Ascending aorta (tissue), 2 donors: ENCODE measurements around the gene PLXNA3. TPM values are rescaled to one million over a fixed set of nuclear protein-coding genes. Genes with fewer than 3 reads are reported as not detected.

Experiments
- DNase-seq, 2 donors: peaks; one replicate each; pipeline ENCODE4 v3.0.0-alpha.2; 2019; ENCODE audit warnings: low spot score in 2 of 2
- H3K27ac ChIP-seq, 2 donors: fragments of 200-600 bp; sonication (generic); one replicate each; pipeline ENCODE4 v1.5.1; 2016 to 2017; ENCODE audit warnings: mild to moderate bottlenecking in 1 of 2
- H3K27me3 ChIP-seq: fragments of 200-600 bp; sonication (generic); one replicate; pipeline ENCODE4 v1.5.1; 2017
- H3K36me3 ChIP-seq, 2 donors: fragments of 200-600 bp; sonication (generic); one replicate each; pipeline ENCODE4 v1.5.1; 2016
- H3K4me1 ChIP-seq, 2 donors: fragments of 200-600 bp; sonication (generic); one replicate each; pipeline ENCODE4 v1.5.1; 2016 to 2017; ENCODE audit warnings: mild to moderate bottlenecking in 1 of 2
- H3K4me3 ChIP-seq, 2 donors: fragments of 200-600 bp; sonication (generic); one replicate each; pipeline ENCODE4 v1.5.1; 2016 to 2017; ENCODE audit warnings: mild to moderate bottlenecking in 1 of 2
- H3K9me3 ChIP-seq, 2 donors: fragments of 200-600 bp; sonication (generic); one replicate each; pipeline ENCODE4 v1.5.1; 2016
- CTCF ChIP-seq, 3 experiments: fragments of 200-600 bp in 2 of 3; fragments of 450-650 bp in 1 of 3; sonication (generic) in 2 of 3; IDR thresholded peaks; one replicate each; pipeline ENCODE4 v1.5.1; 2016 to 2019; ENCODE audit warnings: antibody characterized with exemption in 3 of 3, mild to moderate bottlenecking in 1 of 3, moderate library complexity in 1 of 3
- intact Hi-C: fragments of 100-400 bp; cut with DNase I; formaldehyde crosslinking; loops from one replicate; pipeline ENCODE4 v1.15.1; 2023
- total RNA-seq: library from RNA; depleted of rRNA; stranded (reverse); fragments of >200 nt; gene quantifications from one replicate; pipeline ENCODE4 v1.1.0, GENCODE V29; 2016

PLXNA3 gene
- total RNA-seq, 1 donor from 2014 or later, result 10.0 TPM

DNA sequence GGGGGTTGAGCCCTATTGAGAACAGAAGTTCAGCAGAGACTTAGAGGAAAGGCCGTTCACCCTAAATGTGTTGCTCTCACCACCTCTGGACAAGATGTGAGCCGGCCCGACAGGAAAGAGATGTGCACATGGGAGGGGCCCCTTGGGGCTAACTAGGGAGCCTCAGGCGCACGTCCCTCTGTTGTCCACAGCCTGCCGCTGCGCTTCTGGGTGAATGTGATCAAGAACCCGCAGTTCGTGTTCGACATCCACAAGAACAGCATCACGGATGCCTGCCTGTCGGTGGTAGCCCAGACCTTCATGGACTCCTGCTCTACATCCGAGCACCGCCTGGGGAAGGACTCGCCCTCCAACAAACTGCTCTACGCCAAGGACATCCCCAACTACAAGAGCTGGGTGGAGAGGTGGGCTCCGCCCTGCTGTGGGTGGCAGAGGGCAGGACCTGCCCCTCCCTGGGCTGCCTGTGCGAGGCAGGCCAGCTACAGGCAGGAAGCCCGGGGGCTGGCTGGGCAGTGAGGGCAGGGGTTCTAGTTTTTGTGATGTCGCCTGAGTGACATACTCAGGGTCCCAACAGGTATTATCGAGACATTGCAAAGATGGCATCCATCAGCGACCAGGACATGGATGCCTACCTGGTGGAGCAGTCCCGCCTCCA, 13.0 kb downstream of the PLXNA3 start:
- peaks cover 45 to 48% of the 10 kb centered on the region in 2 donors for H3K36me3 ChIP-seq
- intact Hi-C loops, result no loop called here

GRCh38 chrX:154471839-154472684, 14.0 kb downstream of the PLXNA3 start:
- H3K9me3 ChIP-seq, result no peaks in the 10 kb centered on the region
- peaks cover 35 to 39% of the 10 kb centered on the region in 2 donors for H3K36me3 ChIP-seq
- intact Hi-C loops, result no loop called here
- no peak overlapping the region for H3K27ac ChIP-seq
- no peak overlapping the region for H3K4me3 ChIP-seq
- no peaks in the 10 kb centered on the region for H3K27me3 ChIP-seq
- no peak for TF ChIP-seq CTCF (IDR thresholded peaks at IDR 0.05)
- H3K4me1 ChIP-seq, result no peaks in the 10 kb centered on the region
- no peak for DNase-seq

More for the DNA sequence above, 13.0 kb downstream of the PLXNA3 start:
- Histone ChIP-seq H3K9me3 (no peaks in the 10 kb centered on the region), H3K4me1 (no peaks in the 10 kb centered on the region), H3K27me3 (no peaks in the 10 kb centered on the region), H3K4me3 (no peak overlapping the region), H3K27ac (no peak overlapping the region)
- TF ChIP-seq CTCF (IDR thresholded peaks at IDR 0.05), result no peak
- no peak for DNase-seq

GRCh38 chrX:154472685-154473632, 14.9 kb downstream of the PLXNA3 start:
- Histone ChIP-seq H3K36me3 (peaks cover 28 to 30% of the 10 kb centered on the region in 2 donors), H3K4me1 (no peaks in the 10 kb centered on the region), H3K27ac (no peak overlapping the region), H3K4me3 (no peak overlapping the region), H3K9me3 (no peaks in the 10 kb centered on the region), H3K27me3 (no peaks in the 10 kb centered on the region)
- no peak for DNase-seq
- intact Hi-C loops, result no loop called here
- TF ChIP-seq CTCF (IDR thresholded peaks at IDR 0.05), result no peak

DNA sequence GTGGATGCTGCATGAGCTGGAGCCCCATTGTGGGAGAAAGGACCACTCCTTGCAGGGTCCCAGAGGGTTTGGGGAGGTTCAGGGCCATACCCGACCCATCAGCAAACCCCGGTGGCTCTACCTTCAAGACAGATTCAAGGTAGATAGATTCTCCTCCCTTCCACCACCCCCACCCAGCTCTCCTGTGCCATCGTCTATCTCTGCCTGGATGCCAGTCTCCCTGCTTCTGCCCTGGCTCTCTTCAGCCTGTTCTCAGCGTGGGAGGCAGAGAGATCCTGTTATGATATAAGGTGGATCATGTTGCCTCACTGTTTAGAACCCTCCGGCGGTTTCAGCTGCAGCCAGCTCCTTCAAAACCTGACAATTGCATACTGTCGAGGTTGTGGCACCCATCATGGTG, 15.6 kb downstream of the PLXNA3 start:
- no peak for TF ChIP-seq CTCF (IDR thresholded peaks at IDR 0.05)
- intact Hi-C loops, result no loop called here

GRCh38 chrX:154476821-154477220, 18.7 kb downstream of the PLXNA3 start:
- no peak for DNase-seq
- Histone ChIP-seq H3K27ac (no peak overlapping the region), H3K4me3 (no peak overlapping the region), H3K36me3 (peaks cover 0 to 6% of the 10 kb centered on the region in 2 donors), H3K27me3 (no peaks in the 10 kb centered on the region), H3K9me3 (no peaks in the 10 kb centered on the region), H3K4me1 (no peaks in the 10 kb centered on the region)
- intact Hi-C loops, result loop anchor here (5.0 kb wide), 2 partner anchors 35 to 65 kb away; partner anchors contain the start of genes FAM50A and TAFAZZIN
- no peak for TF ChIP-seq CTCF (IDR thresholded peaks at IDR 0.05)

More for the DNA sequence above, 15.6 kb downstream of the PLXNA3 start:
- Histone ChIP-seq H3K9me3 (no peaks in the 10 kb centered on the region), H3K27ac (no peak overlapping the region), H3K4me1 (no peaks in the 10 kb centered on the region), H3K4me3 (no peak overlapping the region), H3K36me3 (peaks cover 21 to 24% of the 10 kb centered on the region in 2 donors), H3K27me3 (no peaks in the 10 kb centered on the region)
- no peak for DNase-seq
